ENCODE results near the gene BCAR1.

Gene BCAR1

GRCh38 chr16:75292691-75293090, 41.3 kb upstream of the BCAR1 start:
- TF ChIP-seq, protein P1, sequence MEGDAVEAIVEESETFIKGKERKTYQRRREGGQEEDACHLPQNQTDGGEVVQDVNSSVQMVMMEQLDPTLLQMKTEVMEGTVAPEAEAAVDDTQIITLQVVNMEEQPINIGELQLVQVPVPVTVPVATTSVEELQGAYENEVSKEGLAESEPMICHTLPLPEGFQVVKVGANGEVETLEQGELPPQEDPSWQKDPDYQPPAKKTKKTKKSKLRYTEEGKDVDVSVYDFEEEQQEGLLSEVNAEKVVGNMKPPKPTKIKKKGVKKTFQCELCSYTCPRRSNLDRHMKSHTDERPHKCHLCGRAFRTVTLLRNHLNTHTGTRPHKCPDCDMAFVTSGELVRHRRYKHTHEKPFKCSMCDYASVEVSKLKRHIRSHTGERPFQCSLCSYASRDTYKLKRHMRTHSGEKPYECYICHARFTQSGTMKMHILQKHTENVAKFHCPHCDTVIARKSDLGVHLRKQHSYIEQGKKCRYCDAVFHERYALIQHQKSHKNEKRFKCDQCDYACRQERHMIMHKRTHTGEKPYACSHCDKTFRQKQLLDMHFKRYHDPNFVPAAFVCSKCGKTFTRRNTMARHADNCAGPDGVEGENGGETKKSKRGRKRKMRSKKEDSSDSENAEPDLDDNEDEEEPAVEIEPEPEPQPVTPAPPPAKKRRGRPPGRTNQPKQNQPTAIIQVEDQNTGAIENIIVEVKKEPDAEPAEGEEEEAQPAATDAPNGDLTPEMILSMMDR (conservative IDR thresholded peaks at IDR 0.05; ENCODE audit: low read length), result no peak
- no peak overlapping the region for H3K4me3 ChIP-seq (ENCODE audit: low read length)
- no peak for DNase-seq (ENCODE audit: low read depth)

GRCh38 chr16:75289189-75289588, 37.8 kb upstream of the BCAR1 start:
- TF ChIP-seq, protein P1 (conservative IDR thresholded peaks at IDR 0.05; ENCODE audit: low read length), result no peak
- H3K4me3 ChIP-seq (ENCODE audit: low read length), result no peak overlapping the region
- peak; percentile 34 for DNase-seq (ENCODE audit: low read depth)

DNA sequence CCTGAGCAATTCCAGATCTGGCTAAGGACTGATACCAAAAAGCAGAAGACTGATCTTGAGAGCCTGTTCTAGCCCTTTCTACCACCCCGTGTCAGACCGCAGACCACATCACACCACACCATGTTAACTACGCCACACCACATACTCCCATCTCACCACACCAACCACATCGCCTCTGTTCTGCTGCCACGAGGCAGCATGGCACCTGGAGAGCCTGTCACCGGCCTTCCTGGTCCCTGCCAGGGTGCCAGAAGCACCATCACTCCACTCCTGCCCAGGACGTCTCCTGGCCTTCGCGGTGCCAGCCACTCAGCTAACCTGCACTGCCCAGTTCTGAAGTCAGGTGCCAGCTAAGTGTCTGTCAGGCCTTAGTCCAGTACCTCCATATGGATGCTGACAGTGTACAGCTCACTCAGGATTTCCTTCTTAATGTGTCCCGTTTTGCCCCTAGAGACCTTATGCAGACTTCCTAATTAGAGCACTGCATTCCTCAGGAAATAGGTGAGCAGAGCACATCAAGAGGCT, 37.2 kb upstream of the BCAR1 start:
- H3K4me3 ChIP-seq (ENCODE audit: low read length), result no peak overlapping the region
- no peak for DNase-seq (ENCODE audit: low read depth)
- TF ChIP-seq, protein P1 (conservative IDR thresholded peaks at IDR 0.05; ENCODE audit: low read length), result no peak

GRCh38 chr16:75288181-75288580, 36.8 kb upstream of the BCAR1 start:
- TF ChIP-seq, protein P1 (conservative IDR thresholded peaks at IDR 0.05; ENCODE audit: low read length), result no peak
- peak; percentile 29 for DNase-seq (ENCODE audit: low read depth)
- H3K4me3 ChIP-seq (ENCODE audit: low read length), result no peak overlapping the region

DNA sequence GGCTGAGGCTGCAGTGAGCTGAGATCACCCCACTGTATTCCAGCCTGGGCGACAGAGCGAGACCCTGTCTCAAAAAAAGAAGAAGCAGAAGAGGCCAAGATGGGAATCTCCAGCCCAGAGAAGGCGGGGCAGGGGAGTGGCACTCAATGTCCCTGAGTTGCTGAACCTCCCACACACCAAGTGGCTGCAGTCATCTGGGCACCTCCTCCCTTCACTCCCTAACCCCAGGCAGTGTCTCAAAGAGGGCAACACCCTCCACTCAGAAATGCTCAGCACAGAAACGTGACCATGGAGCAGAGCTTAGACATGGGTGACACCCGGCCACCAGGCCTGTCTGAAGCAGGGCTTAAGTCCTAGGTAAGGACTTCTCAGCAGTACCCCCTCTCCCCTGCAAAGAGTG, 36.3 kb upstream of the BCAR1 start:
- H3K4me3 ChIP-seq (ENCODE audit: low read length), result no peak overlapping the region
- TF ChIP-seq, protein P1 (conservative IDR thresholded peaks at IDR 0.05; ENCODE audit: low read length), result no peak
- no peak for DNase-seq (ENCODE audit: low read depth)

DNA sequence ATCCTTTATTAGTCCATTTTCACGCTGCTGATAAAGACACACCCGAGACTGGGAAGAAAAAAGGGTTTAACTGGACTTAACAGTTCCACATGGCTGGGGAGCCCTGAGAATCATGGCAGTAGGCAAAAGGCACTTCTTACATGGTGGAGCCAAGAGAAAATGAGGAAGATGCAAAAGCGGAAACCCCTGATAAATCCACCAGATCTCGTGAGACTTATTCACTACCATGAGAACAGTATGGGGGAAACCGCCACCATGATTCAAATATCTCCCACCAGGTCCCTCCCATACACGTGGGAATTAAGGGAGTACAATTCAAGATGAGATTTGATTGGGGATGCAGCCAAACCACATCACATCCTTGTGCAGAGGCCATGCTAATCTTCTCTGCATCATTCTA, 35.0 kb upstream of the BCAR1 start:
- DNase-seq (ENCODE audit: low read depth), result no peak
- TF ChIP-seq, protein P1 (conservative IDR thresholded peaks at IDR 0.05; ENCODE audit: low read length), result no peak
- no peak overlapping the region for H3K4me3 ChIP-seq (ENCODE audit: low read length)

DNA sequence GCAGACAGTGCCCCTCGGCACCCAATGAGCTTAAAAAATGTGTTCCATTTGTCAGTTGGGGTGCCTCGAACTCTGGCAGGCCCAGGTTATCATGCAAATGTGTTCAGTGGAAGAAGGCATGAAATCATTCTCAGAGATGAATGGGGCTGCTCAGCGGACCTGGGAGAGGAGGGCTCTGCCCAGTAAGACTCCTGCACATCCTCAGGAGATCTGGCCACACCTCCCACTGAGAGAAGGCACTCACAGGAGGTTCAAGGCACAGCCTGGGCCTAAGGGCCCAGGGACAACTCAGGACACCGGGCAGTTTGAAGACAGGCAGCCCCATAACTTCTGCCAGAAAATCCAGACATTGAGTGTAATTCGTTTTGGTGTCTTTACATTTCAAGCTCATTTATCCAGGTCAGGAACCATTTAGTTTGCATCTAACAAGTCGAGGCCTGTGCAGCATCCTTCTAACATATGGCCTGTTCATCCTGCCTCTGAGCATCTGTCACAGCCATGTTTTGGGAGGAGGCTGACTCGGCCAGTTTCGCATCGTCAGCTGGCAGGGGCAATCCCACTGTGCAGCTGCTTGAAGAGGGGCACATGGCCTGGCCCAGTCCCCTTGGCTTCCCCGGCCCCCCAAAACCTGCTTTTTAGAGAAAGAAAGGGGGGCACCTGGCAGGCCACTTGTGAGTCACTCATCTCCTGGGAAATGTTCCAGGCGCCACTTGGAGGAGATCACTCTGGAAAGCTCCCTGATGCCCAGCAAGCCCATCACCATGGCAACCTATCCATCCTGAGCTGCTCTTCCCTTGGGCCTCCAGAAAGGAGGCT, 31.2 kb upstream of the BCAR1 start:
- TF ChIP-seq, protein P1 (conservative IDR thresholded peaks at IDR 0.05; ENCODE audit: low read length), result no peak
- H3K4me3 ChIP-seq (ENCODE audit: low read length), result no peak overlapping the region
- peak; percentile 31 for DNase-seq (ENCODE audit: low read depth)
